HG02981 (cell line): ENCODE data around the gene KRTAP25-1.

Experiments
- ATAC-seq: cut with Tn5 transposase; IDR thresholded peaks from one replicate; pipeline ENCODE4 v1.9.1; 2021; ENCODE audit warnings: mild to moderate bottlenecking, moderate library complexity; ENCODE audit not compliant: unreplicated experiment

KRTAP25-1 gene

DNA sequence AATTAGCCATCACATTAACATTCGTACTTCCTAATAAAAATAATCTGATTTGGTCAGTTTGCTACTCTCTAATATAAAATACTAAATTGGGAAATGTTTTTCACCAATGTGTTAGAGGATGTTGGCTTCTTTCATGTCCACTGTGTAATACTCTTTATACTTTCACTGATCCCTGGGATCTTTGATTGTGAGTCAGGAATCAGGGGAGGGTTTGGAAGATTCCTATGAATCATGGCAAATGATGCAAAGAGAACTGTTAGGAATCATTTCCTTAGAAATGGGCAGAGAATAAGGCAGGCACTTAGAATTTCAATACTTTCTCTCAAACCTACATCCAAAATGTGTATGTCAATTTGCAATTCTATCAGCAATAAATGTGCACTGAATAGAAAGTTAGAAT is 37.5 kb downstream of the KRTAP25-1 start:
- ATAC-seq, result no peak

- ATAC-seq, result no peak
Observed at GRCh38 chr21:30249936-30250335, 39.4 kb downstream of the KRTAP25-1 start.

DNA sequence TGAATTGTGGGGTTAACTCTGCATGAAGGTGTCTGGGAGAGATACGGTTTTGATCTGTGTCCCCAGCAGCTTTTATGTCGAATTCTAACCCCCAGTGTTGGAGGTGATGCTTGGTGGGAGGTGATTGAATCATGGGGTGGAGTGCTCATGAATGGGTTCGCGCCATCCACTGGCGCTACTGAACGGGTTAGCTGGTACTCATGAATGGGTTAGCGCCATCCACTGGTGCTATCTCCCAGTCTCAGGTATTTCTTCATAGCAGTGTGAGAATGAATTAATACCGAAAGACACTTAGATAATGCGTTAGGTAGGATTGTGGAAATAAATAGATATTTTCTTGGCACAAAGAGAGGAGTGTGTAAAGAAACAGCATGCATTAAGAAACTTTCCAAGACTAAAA is 40.5 kb downstream of the KRTAP25-1 start:
- no peak for ATAC-seq

DNA sequence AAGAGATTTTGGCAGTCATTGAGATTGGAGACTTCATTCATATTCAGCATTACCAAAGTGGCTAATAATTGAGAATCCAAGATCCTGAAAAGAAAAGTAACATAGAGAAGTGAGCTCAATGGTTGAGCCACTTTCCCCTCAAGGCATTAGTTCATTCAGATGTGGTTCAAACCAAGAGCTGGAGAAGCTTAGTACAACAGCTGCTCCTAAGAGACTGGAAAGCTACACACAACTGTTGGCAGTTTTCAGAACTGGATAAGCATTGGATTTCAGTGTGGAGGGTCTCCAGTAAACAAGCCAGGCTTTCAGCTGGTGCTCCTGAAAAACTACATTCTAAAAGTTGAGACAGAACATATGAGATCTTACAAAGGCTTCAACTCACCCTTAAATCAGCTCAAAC is 44.3 kb downstream of the KRTAP25-1 start:
- no peak for ATAC-seq

DNA sequence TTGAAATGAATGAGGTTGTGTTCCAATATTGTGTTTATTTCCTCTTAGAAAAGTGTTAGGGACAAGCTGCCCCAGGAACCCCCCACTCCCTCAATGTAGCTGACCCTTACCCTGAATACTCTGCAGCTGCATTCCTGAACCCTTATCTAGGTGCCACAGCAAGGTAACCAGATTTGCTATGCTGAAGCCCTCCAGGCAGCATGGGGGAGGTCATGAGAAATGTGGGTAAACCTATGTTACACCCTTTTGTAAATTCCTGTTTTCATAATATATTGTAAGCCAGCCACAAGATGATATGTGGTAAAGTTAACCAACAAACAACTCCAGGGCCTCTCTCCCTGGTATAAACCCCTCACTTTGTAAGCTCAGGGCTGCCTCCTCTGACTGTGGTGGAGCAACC is 45.6 kb downstream of the KRTAP25-1 start:
- no peak for ATAC-seq

DNA sequence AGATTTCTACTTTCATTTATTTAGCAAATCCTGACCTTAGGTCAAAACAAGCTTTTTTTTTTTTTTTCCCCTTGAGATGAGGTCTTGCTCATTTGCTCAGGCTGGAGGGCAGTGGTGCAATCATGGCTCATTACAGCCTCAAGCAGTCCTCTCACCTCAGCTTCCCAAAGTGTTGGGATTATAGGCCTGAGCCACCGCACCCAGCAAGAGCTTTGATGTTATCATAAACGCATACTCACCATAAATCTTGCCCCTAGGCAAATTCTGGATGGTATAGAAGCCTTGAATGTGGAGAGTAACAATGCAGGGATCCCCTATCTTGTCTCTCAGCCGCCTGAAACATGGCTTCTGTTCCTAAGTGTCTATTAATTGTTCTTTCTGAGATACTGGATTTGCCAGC is 48.7 kb downstream of the KRTAP25-1 start:
- no peak for ATAC-seq
